Hypothalamus (tissue), 51 donors: ENCODE data around the gene NHSL2.
"Not testable (repeated sequence)": the region's sequence is repeated elsewhere in the genome, so short reads cannot be mapped to it uniquely, and the experiment has no call there.

Experiments used
- DNase-seq, 51 donors: peaks; one replicate each; lab custom pipeline; 2025; lab: John Stamatoyannopoulos, UW

The NHSL2 gene

DNA sequence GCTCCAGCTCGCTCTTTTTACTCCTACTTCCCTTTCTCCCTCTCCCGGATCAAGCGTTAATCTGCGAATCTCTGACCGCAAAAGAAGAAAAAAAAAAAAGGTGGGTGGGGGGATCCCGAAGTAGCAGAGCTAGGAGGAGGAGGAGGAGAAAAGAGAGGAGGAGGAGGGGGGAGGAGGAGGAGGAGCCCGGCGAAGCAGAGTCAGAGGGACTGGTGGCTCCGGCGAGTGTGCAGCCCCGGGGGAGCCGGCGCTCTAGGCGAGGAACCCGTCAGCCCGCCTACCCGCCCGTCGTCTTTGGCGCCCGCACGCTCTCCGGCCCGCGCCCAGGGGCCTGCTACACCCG is at the start of gene NHSL2:
Gene NHSL2 (plus strand): TSS at position 203 of the 343 bp plus-strand sequence.
- DNase-seq: peak in 1 of 51 donors; percentile 1

GRCh38 chrX:71867680-71868079 is 43.0 kb upstream of the NHSL2 start:
- no peak for DNase-seq

- DNase-seq: not testable (repeated sequence)
These were observed 41.1 kb upstream of the NHSL2 start for GRCh38 chrX:71869566-71869965.

- DNase-seq: peak in 2 of 51 donors; percentile 3 to 17
These were observed 40.2 kb upstream of the NHSL2 start for GRCh38 chrX:71870208-71871098.

DNA sequence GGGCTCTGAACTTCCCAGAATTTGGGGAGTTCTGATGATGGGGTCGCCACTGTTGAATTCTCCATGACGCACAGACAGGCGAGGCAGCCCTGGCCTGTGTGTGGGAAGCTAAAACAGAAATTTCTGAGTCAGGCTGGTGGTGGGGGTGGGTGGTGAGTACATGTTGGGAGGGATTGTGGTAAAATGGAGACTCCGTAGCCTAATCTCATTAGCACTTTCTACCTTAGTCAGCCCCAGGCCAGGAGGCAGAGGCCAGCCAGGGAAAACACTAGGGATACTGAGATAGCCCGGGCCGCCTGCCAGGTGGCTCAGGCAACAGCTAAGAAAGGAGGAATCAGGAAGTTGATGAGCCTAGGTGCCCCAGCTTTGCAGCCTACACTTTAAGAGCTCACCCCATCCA is 39.3 kb upstream of the NHSL2 start:
- DNase-seq: no peak

GRCh38 chrX:71872542-71873458 is 37.8 kb upstream of the NHSL2 start:
- no peak for DNase-seq

- DNase-seq: no peak
These were observed 37.2 kb upstream of the NHSL2 start for GRCh38 chrX:71873459-71873833.

- not testable (repeated sequence) for DNase-seq
These were observed 33.8 kb upstream of the NHSL2 start for GRCh38 chrX:71876841-71877240.

- DNase-seq: no peak
These were observed 25.5 kb upstream of the NHSL2 start for GRCh38 chrX:71885099-71885498.

- DNase-seq: no peak
These were observed 15.0 kb upstream of the NHSL2 start for GRCh38 chrX:71895607-71896006.

GRCh38 chrX:71906144-71906543 is 4.5 kb upstream of the NHSL2 start:
- DNase-seq: no peak

DNA sequence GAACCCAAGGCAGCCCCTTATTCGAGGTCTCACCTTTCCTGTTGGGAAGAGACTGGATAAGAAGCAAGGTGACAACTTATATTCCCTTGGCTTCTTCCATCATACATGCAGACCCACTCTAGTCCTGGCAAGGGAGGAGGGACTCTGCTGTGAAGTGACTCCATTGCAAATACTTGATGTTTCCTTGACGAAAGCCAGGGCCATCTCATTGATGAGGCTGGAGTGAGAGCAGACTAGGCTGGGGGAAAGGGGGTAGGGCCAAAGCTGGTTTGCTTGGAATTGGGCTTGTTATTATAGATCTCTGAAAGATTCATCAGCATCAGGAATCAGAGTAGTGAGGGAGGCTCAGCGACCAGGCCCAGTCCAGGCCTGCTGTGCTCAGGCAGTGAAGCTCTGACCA is 2.3 kb upstream of the NHSL2 start:
- DNase-seq: no peak

- no peak for DNase-seq
These were observed 689 bp upstream of the NHSL2 start for GRCh38 chrX:71909956-71910355.

- no peak for DNase-seq
These were observed 513 bp downstream of the NHSL2 start for GRCh38 chrX:71910986-71911730.

- no peak for DNase-seq
These were observed 1.0 kb downstream of the NHSL2 start for GRCh38 chrX:71911731-71912050.

GRCh38 chrX:71912156-71912555 is 1.5 kb downstream of the NHSL2 start:
- DNase-seq: no peak

DNA sequence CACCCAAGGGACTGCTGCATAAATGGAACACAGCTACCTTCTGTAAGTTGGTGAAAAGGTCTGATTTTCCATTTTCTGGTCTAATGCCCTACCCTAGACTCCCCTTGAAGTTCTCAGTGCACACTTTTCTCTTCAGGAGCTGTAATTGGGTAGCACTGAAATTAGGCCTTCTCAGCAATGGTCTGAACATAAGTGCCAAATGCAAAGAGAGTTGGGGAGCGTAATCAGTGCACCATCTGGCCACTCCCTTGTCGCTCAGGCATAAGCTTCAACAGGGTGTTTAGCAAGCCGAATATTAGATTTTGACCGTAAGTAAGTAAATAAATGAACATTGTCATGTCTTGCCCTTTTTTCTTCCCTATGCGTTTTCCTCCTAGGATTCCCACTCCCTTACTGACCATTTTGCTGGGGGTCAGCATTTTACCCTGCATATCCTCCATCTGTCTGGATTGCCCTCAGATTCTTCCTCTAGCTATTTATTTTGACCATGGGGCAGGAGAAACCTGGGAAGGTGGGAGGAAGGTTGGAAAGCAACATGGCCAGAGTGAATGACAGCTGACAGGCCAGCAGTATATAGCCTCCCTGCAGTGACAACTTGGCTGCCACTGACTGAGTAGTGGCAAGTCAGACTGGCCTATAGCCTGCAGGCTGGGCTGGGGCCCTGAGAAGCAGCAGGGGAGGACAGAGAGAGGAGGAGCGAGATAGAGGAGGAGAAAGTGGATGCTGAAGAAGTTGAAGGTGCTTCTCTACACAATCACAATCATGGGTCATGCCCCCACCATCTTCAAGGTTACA is 2.7 kb downstream of the NHSL2 start:
- DNase-seq: no peak

- DNase-seq: no peak
These were observed 7.1 kb downstream of the NHSL2 start for GRCh38 chrX:71917621-71918343.

DNA sequence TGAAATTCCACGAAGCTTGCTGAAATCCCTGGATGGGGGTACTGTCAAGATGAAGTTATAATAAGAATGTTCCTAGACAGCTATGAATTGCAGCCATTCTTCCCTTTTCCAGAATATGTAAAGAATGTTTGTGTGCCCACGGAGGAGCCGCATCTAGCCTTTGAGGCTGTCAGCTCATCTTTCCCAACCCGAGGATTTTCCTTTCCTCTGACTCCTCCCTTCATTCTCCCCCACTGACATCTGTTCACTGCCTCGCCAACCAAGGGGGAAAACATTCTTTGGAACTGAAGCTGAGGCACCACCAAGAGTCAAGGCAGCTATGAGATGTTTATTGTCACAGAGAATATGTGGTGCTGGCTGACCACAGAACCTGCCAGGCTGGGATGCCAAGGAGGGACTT is 8.8 kb downstream of the NHSL2 start:
- DNase-seq: no peak

DNA sequence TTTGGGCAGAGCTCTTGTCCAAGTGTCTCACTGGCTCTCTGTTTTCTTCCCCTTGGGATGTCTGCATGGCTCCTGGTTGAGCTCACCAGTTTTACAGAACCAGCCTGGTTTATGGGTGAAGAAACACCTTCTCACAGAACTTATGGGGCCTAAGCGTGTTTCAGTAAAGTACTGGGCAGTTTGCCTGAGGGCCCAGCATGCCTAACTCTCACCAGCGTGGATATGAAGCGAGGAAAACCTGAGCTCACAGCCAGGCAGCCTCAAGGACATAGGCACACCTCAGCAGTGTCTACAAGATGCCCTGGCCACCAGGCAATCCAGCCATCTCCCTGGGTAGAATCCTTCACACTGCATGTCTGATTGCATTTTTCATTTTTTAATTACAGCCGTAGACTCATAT is 9.2 kb downstream of the NHSL2 start:
- DNase-seq: no peak
